ENCODE results near the gene SMARCA2.

Gene SMARCA2

GRCh38 chr9:2213830-2214468 lies 198.8 kb downstream of the SMARCA2 start:
- in situ Hi-C loops (cut with HindIII; ENCODE audit: low pct_ligation_motif_present, low sequenced_read_pairs) = no loop called here
- no peak for DNase-seq
- Histone ChIP-seq H3K4me3 (ENCODE audit: low read depth, low read length) (no peak overlapping the region), H3K27ac (no peak overlapping the region), H3K27me3 (replicated peaks) (no peaks in the 10 kb centered on the region), H3K36me3 (replicated peaks) (no peaks in the 10 kb centered on the region)
- no peak for TF ChIP-seq CTCF (IDR thresholded peaks at IDR 0.05; ENCODE audit: low read depth, low read length, missing control alignments)

- Histone ChIP-seq H3K27me3 (replicated peaks) (no peaks in the 10 kb centered on the region), H3K36me3 (replicated peaks) (no peaks in the 10 kb centered on the region), H3K27ac (no peak overlapping the region), H3K4me3 (ENCODE audit: low read depth, low read length) (no peak overlapping the region)
- in situ Hi-C loops (cut with HindIII; ENCODE audit: low pct_ligation_motif_present, low sequenced_read_pairs) = no loop called here
- TF ChIP-seq CTCF (IDR thresholded peaks at IDR 0.05; ENCODE audit: low read depth, low read length, missing control alignments) = no peak
- no peak for DNase-seq
Observed at GRCh38 chr9:2214707-2215106, 199.6 kb downstream of the SMARCA2 start.

- no peaks in the 10 kb centered on the region for H3K36me3 ChIP-seq (replicated peaks)
- no peak overlapping the region for H3K27ac ChIP-seq
- no peak for TF ChIP-seq CTCF (IDR thresholded peaks at IDR 0.05; ENCODE audit: low read depth, low read length, missing control alignments)
- H3K27me3 ChIP-seq (replicated peaks) = no peaks in the 10 kb centered on the region
- no peak overlapping the region for H3K4me3 ChIP-seq (ENCODE audit: low read depth, low read length)
- no peak for DNase-seq
- in situ Hi-C loops (cut with HindIII; ENCODE audit: low pct_ligation_motif_present, low sequenced_read_pairs) = no loop called here
Observed at GRCh38 chr9:2215921-2216441, 200.8 kb downstream of the SMARCA2 start.

- no peak for TF ChIP-seq CTCF (IDR thresholded peaks at IDR 0.05; ENCODE audit: low read depth, low read length, missing control alignments)
- in situ Hi-C loops (cut with HindIII; ENCODE audit: low pct_ligation_motif_present, low sequenced_read_pairs) = no loop called here
- H3K27me3 ChIP-seq (replicated peaks) = no peaks in the 10 kb centered on the region
- H3K4me3 ChIP-seq (ENCODE audit: low read depth, low read length) = no peak overlapping the region
- DNase-seq = peak; percentile 38
- no peaks in the 10 kb centered on the region for H3K36me3 ChIP-seq (replicated peaks)
- no peak overlapping the region for H3K27ac ChIP-seq
Observed at GRCh38 chr9:2216591-2216990, 201.4 kb downstream of the SMARCA2 start.

GRCh38 chr9:2217540-2217939 lies 202.4 kb downstream of the SMARCA2 start:
- in situ Hi-C loops (cut with HindIII; ENCODE audit: low pct_ligation_motif_present, low sequenced_read_pairs) = no loop called here
- DNase-seq = no peak
- H3K4me3 ChIP-seq (ENCODE audit: low read depth, low read length) = no peak overlapping the region
- no peaks in the 10 kb centered on the region for H3K27me3 ChIP-seq (replicated peaks)
- no peak overlapping the region for H3K27ac ChIP-seq
- no peaks in the 10 kb centered on the region for H3K36me3 ChIP-seq (replicated peaks)
- no peak for TF ChIP-seq CTCF (IDR thresholded peaks at IDR 0.05; ENCODE audit: low read depth, low read length, missing control alignments)

- in situ Hi-C loops (cut with HindIII; ENCODE audit: low pct_ligation_motif_present, low sequenced_read_pairs) = no loop called here
- no peak overlapping the region for H3K4me3 ChIP-seq (ENCODE audit: low read depth, low read length)
- TF ChIP-seq CTCF (IDR thresholded peaks at IDR 0.05; ENCODE audit: low read depth, low read length, missing control alignments) = no peak
- DNase-seq = no peak
- H3K36me3 ChIP-seq (replicated peaks) = no peaks in the 10 kb centered on the region
- H3K27ac ChIP-seq = no peak overlapping the region
- H3K27me3 ChIP-seq (replicated peaks) = no peaks in the 10 kb centered on the region
Observed at GRCh38 chr9:2220036-2220435, 204.9 kb downstream of the SMARCA2 start.

All from brain microvascular endothelial cell (primary cell).